Left colon (tissue), 2 donors: ENCODE results near the gene FMO5. TPM values are rescaled to one million over a fixed set of nuclear protein-coding genes. Genes with fewer than 3 reads are reported as not detected.
A peak's percentile ranks its signal among the peaks of the same experiment; 100 is the strongest.
"Not testable (repeated sequence)": the region's sequence is repeated elsewhere in the genome, so short reads cannot be mapped to it uniquely, and the experiment has no call there.

Experiments used
- ATAC-seq: fragments of 200-7000 bp; cut with Tn5 transposase; one replicate; pipeline ENCODE4 v1.9.1; 2020; ENCODE audit warnings: mild to moderate bottlenecking, moderate library complexity
- DNase-seq, 2 donors: peaks; one replicate each; pipeline ENCODE4 v3.0.0-alpha.2; 2020
- intact Hi-C, 2 donors: fragments of 100-400 bp; cut with DNase I in 1 of 2; cut with micrococcal nuclease in 1 of 2; formaldehyde crosslinking; loops; one replicate each; pipeline versions ENCODE4 v1.11.2 to v1.14.0; 2022; cut with DNase I, micrococcal nuclease
- total RNA-seq, 2 donors: library from RNA; stranded (reverse); fragmentation: NEBNext Ultra II Directional; extraction: Animal tissue kit (Norgen Biotek cat#: 25700); gene quantifications; one replicate each; pipeline ENCODE4 v1.2.1, GENCODE V29; 2021
- donor health status: DM: no; HTN: no; CAD: no.
- donor health status: DM: yes; HTN: yes; CAD: no.

The FMO5 gene
- total RNA-seq, 2 donors from 2014 or later, result 65.9 to 100 TPM

GRCh38 chr1:147214325-147214724 lies 10.8 kb downstream of the FMO5 start:
- DNase-seq (no peak), ATAC-seq (no peak)
- intact Hi-C loops, result no loop called here

GRCh38 chr1:147213271-147213670 lies 11.9 kb downstream of the FMO5 start:
- intact Hi-C loops, result no loop called here
- no peak for ATAC-seq

GRCh38 chr1:147211577-147211976 lies 13.6 kb downstream of the FMO5 start:
- no peak for ATAC-seq
- intact Hi-C loops, result no loop called here
- DNase-seq, result no peak

More at GRCh38 chr1:147213271-147213670, 11.9 kb downstream of the FMO5 start:
- DNase-seq, result no peak

GRCh38 chr1:147210987-147211386 lies 14.2 kb downstream of the FMO5 start:
- DNase-seq (no peak), ATAC-seq (no peak)
- intact Hi-C loops, result no loop called here

- ATAC-seq, result peak; percentile 47
- intact Hi-C loops, result no loop called here
Observed at GRCh38 chr1:147209825-147210821, 15.0 kb downstream of the FMO5 start.

GRCh38 chr1:147208619-147209018 lies 16.5 kb downstream of the FMO5 start:
- intact Hi-C loops, result no loop called here
- DNase-seq (no peak), ATAC-seq (no peak)

More at GRCh38 chr1:147209825-147210821, 15.0 kb downstream of the FMO5 start:
- DNase-seq, result no peak

GRCh38 chr1:147207192-147207591 lies 17.9 kb downstream of the FMO5 start:
- DNase-seq (no peak), ATAC-seq (no peak)
- intact Hi-C loops, result no loop called here

- intact Hi-C loops, result no loop called here
- ATAC-seq, result no peak
Observed at GRCh38 chr1:147204080-147204479, 21.1 kb downstream of the FMO5 start.

GRCh38 chr1:147202576-147202975 lies 22.6 kb downstream of the FMO5 start:
- intact Hi-C loops, result no loop called here
- no peak for DNase-seq
- no peak for ATAC-seq

More at GRCh38 chr1:147204080-147204479, 21.1 kb downstream of the FMO5 start:
- DNase-seq, result no peak

GRCh38 chr1:147201786-147202185 lies 23.4 kb downstream of the FMO5 start:
- DNase-seq, result no peak
- no peak for ATAC-seq
- intact Hi-C loops, result no loop called here

- intact Hi-C loops, result no loop called here
- DNase-seq (no peak), ATAC-seq (no peak)
Observed at GRCh38 chr1:147201276-147201675, 23.9 kb downstream of the FMO5 start.

GRCh38 chr1:147197324-147197723 lies 27.8 kb downstream of the FMO5 start:
- ATAC-seq, DNase-seq, intact Hi-C loops: not testable (repeated sequence)

- ATAC-seq (no peak), DNase-seq (no peak)
- intact Hi-C loops, result no loop called here
Observed at GRCh38 chr1:147189514-147189913, 35.6 kb downstream of the FMO5 start.

- intact Hi-C loops, result no loop called here
- no peak for ATAC-seq
- DNase-seq, result no peak
Observed at GRCh38 chr1:147185432-147185831, 39.7 kb downstream of the FMO5 start.

GRCh38 chr1:147177611-147178380 lies 47.3 kb downstream of the FMO5 start:
- peak; percentile 46 for ATAC-seq
- DNase-seq, result peak in 1 of 2 donors; percentile 16
- intact Hi-C loops, result no loop called here

- peak; percentile 96 to 97 for DNase-seq
- intact Hi-C loops, result loop anchor here (5.0 kb wide), 1 partner anchor 70 kb away; the partner anchor contains the start of gene CHD1L (in 2 of the 2)
- ATAC-seq, result peak; percentile 87
Observed at GRCh38 chr1:147172168-147173016, 52.7 kb downstream of the FMO5 start, which contains the start of gene PRKAB2. Gene PRKAB2, minus strand, starts transcription at chr1:147172470. Its CDS starts 326 bp downstream, at chr1:147172144.

- peak in 1 of 2 donors; percentile 13 for DNase-seq
- ATAC-seq, result no peak
- intact Hi-C loops, result loop anchor here (5.0 kb wide), 1 partner anchor 71 kb away; the partner anchor contains the start of gene CHD1L (in 2 of the 2)
Observed at GRCh38 chr1:147171399-147172167, 53.6 kb downstream of the FMO5 start.
